Uterus (tissue), 4 donors: ENCODE results near the gene GNLY. TPM values are rescaled to one million over a fixed set of nuclear protein-coding genes. Genes with fewer than 3 reads are reported as not detected.
A peak's percentile ranks its signal among the peaks of the same experiment; 100 is the strongest.

Experiments
- DNase-seq, 2 donors: peaks; one replicate each; pipeline ENCODE4 v3.0.0-alpha.2; 2019 to 2020
- H3K27ac ChIP-seq, 2 donors: fragments of 200-600 bp; sonication (generic); 1 replicate in 1 of 2; 2 replicates in 1 of 2; pipeline ENCODE4 v1.5.1; 2016 to 2018
- H3K27me3 ChIP-seq, 2 donors: fragments of 200-600 bp; sonication (generic); one replicate each; pipeline ENCODE4 v1.5.1; 2018 to 2019; ENCODE audit warnings: control low read depth in 1 of 2
- H3K36me3 ChIP-seq, 2 donors: fragments of 200-600 bp; sonication (generic); one replicate each; pipeline ENCODE4 v1.5.1; 2019; ENCODE audit warnings: control low read depth in 1 of 2
- H3K4me1 ChIP-seq, 2 donors: fragments of 200-600 bp; sonication (generic); one replicate each; pipeline ENCODE4 v1.5.1; 2018 to 2019; ENCODE audit warnings: control low read depth in 1 of 2
- H3K4me3 ChIP-seq, 2 donors: fragments of 200-600 bp; sonication (generic); 1 replicate in 1 of 2; 2 replicates in 1 of 2; pipeline ENCODE4 v1.5.1; 2018 to 2019; ENCODE audit warnings: mild to moderate bottlenecking in 1 of 2
- H3K9me3 ChIP-seq, 2 donors: fragments of 200-600 bp; sonication (generic); one replicate each; pipeline ENCODE4 v1.5.1; 2019; ENCODE audit warnings: control low read depth in 1 of 2
- CTCF ChIP-seq, 4 experiments: fragments of 200-600 bp in 2 of 4; fragments of 450-650 bp in 2 of 4; sonication (generic) in 2 of 4; IDR thresholded peaks; one replicate each; pipeline ENCODE4 v1.5.1; 2016 to 2019; ENCODE audit warnings: antibody characterized with exemption in 4 of 4, mild to moderate bottlenecking in 2 of 4, moderate library complexity in 1 of 4
- POLR2A ChIP-seq, 2 donors: fragments of 450-650 bp; IDR thresholded peaks; one replicate each; pipeline ENCODE4 v1.6.1; 2016; ENCODE audit warnings: antibody characterized with exemption in 2 of 2, mild to moderate bottlenecking in 1 of 2, moderate library complexity in 1 of 2
- intact Hi-C: fragments of 100-400 bp; cut with DNase I; formaldehyde crosslinking; loops from one replicate; pipeline ENCODE4 v1.15.1; 2023; ENCODE audit warnings: low total_unique reads
- total RNA-seq, 4 donors: library from RNA; depleted of rRNA in 3 of 4; stranded (reverse); fragments of >200 nt in 3 of 4; gene quantifications; one replicate each; pipeline versions ENCODE4 v1.1.0 to v1.2.4, GENCODE V29; 2014 to 2023
- donor health status: DM: yes; HTN: yes; CAD: no.

Gene GNLY
- total RNA-seq, 4 donors from 2014 or later = 0.48 to 5.9 (median 4.8) TPM; not detected in 1

GRCh38 chr2:85727798-85728197 lies 33.6 kb downstream of the GNLY start:
- Histone ChIP-seq H3K36me3 (no peaks in the 10 kb centered on the region), H3K9me3 (no peaks in the 10 kb centered on the region), H3K4me3 (no peak overlapping the region), H3K4me1 (peaks cover 0 to 4% of the 10 kb centered on the region in 2 donors), H3K27me3 (no peaks in the 10 kb centered on the region), H3K27ac (peak overlapping the region; percentile 5 to 56)
- intact Hi-C loops = loop anchor here (2.0 kb wide), 1 partner anchor 85 kb away; no protein-coding TSS in a partner anchor
- no peak for TF ChIP-seq CTCF (IDR thresholded peaks at IDR 0.05)
- no peak for TF ChIP-seq POLR2A (IDR thresholded peaks at IDR 0.05)
- no peak for DNase-seq

- TF ChIP-seq POLR2A (IDR thresholded peaks at IDR 0.05) (no peak), CTCF (IDR thresholded peaks at IDR 0.05) (no peak)
- H3K36me3 ChIP-seq = no peaks in the 10 kb centered on the region
- intact Hi-C loops = loop anchor here (2.0 kb wide), 1 partner anchor 84 kb away; no protein-coding TSS in a partner anchor
- no peaks in the 10 kb centered on the region for H3K9me3 ChIP-seq
- peaks cover 0 to 4% of the 10 kb centered on the region in 2 donors for H3K4me1 ChIP-seq
- H3K27ac ChIP-seq = peak overlapping the region; percentile 29 to 56
- no peak overlapping the region for H3K4me3 ChIP-seq
- H3K27me3 ChIP-seq = no peaks in the 10 kb centered on the region
- no peak for DNase-seq
Measured at GRCh38 chr2:85728342-85728741, 34.2 kb downstream of the GNLY start.

GRCh38 chr2:85728883-85729824 lies 35.0 kb downstream of the GNLY start:
- intact Hi-C loops = loop anchor here (2.0 kb wide), 1 partner anchor 84 kb away; no protein-coding TSS in a partner anchor
- TF ChIP-seq POLR2A (IDR thresholded peaks at IDR 0.05) (no peak), CTCF (IDR thresholded peaks at IDR 0.05) (peak; percentile 96 to 99 (median 98))
- peak; percentile 90 to 93 for DNase-seq
- Histone ChIP-seq H3K27ac (peak overlapping the region; percentile 29 to 56), H3K4me3 (no peak overlapping the region), H3K36me3 (no peaks in the 10 kb centered on the region), H3K27me3 (no peaks in the 10 kb centered on the region), H3K4me1 (peaks cover 0 to 4% of the 10 kb centered on the region in 2 donors), H3K9me3 (no peaks in the 10 kb centered on the region)

GRCh38 chr2:85729825-85730510 lies 35.8 kb downstream of the GNLY start:
- H3K27ac ChIP-seq = peak overlapping the region in 1 of 2 donors; percentile 56
- H3K27me3 ChIP-seq = no peaks in the 10 kb centered on the region
- intact Hi-C loops = loop anchor here (2.0 to 10.0 kb wide), 3 partner anchors 67 to 345 kb away; no protein-coding TSS in a partner anchor
- H3K36me3 ChIP-seq = no peaks in the 10 kb centered on the region
- TF ChIP-seq POLR2A (IDR thresholded peaks at IDR 0.05) (no peak), CTCF (IDR thresholded peaks at IDR 0.05) (no peak)
- peaks cover 2 to 4% of the 10 kb centered on the region in 2 donors for H3K4me1 ChIP-seq
- H3K9me3 ChIP-seq = no peaks in the 10 kb centered on the region
- DNase-seq = no peak
- no peak overlapping the region for H3K4me3 ChIP-seq
